NCI-H1694 (cell line): ENCODE measurements around the gene FGF7.
"Not testable (repeated sequence)": the region's sequence is repeated elsewhere in the genome, so short reads cannot be mapped to it uniquely, and the experiment has no call there.

ENCODE experiments used
- DNase-seq: peaks from one replicate; lab custom pipeline; 2025; lab: John Stamatoyannopoulos, UW

Gene FGF7, protein sequence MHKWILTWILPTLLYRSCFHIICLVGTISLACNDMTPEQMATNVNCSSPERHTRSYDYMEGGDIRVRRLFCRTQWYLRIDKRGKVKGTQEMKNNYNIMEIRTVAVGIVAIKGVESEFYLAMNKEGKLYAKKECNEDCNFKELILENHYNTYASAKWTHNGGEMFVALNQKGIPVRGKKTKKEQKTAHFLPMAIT

GRCh38 chr15:49423021-49423420 is at the start of gene FGF7:
FGF7 (plus strand) TSS chr15:49423242; CDS start chr15:49424298, 1,056 bp downstream.
- no peak for DNase-seq

GRCh38 chr15:49379996-49380395 is 43.0 kb upstream of the FGF7 start:
- DNase-seq, result no peak

- no peak for DNase-seq
Observed at GRCh38 chr15:49380912-49381311, 42.1 kb upstream of the FGF7 start.

- no peak for DNase-seq
Observed at GRCh38 chr15:49382394-49382793, 40.6 kb upstream of the FGF7 start.

DNA sequence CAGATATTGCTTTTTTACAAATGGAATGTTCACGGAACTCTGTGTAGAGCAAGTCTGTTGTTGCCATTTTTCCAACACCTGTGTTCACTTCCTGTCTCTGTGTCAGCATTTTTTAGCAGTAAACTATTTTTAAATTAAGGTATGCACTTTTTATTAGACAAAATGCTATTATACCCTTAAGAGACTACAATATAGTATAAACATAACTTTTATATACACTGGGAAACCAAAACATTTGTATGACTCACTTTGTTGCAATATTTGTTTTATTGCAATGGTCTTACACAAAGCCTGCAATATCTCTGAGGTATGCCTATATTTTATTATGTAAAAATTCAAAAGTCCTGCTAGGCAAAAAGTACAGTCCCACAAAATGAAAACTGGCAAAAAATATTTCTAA is 39.8 kb upstream of the FGF7 start:
- no peak for DNase-seq

DNA sequence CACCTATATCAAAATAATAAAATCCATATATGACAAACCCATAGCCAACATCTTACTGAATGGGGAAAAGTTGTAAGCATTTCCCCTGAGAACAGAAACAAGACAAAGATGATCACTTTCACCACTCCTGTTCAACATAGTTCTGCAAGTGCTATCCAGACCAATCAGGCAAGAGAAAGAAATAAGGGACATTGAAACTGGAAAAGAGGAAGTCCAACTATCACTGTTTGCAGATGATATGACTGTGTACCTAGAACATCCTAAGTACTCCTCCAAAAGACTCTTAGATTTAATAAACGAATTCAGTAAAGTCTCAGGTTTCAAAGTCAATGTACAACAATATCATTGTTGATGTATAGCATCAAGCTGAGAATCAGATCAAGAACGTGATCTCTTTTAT is 35.6 kb upstream of the FGF7 start:
- no peak for DNase-seq

DNA sequence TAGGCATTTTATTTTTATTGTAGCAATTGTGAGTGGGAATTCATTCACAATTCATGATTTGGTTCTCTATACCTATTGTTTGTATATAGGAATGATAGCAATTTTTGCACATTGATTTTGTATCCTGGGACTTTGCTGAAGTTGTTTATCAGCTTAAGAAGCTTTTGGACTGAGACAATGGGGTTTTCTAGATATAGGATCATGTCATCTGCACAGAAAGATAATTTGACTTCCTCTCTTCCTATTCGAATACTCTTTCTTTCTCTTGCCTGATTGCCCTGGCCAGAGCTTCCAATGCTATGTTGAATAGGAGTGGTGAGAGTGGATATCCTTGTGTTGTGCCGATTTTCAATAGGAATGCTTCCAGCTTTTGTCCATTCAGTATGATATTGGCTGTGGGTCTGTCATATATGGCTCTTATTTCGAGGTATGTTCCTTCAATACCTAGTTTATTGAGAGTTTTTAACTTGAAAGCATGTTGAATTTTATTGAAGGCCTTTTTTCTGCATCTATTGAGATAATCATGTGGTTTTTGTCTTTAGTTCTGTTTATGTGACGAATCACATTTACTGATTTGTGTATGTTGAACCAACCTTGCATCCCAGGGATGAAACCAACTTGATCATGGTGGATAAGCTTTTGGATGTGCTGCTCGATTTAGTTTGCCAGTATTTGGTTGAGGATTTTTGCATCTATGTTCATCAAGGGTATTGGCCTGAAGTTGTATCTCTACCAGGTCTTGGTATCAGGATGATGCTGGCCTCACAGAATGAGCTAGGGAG is 20.3 kb upstream of the FGF7 start:
- not testable (repeated sequence) for DNase-seq

DNA sequence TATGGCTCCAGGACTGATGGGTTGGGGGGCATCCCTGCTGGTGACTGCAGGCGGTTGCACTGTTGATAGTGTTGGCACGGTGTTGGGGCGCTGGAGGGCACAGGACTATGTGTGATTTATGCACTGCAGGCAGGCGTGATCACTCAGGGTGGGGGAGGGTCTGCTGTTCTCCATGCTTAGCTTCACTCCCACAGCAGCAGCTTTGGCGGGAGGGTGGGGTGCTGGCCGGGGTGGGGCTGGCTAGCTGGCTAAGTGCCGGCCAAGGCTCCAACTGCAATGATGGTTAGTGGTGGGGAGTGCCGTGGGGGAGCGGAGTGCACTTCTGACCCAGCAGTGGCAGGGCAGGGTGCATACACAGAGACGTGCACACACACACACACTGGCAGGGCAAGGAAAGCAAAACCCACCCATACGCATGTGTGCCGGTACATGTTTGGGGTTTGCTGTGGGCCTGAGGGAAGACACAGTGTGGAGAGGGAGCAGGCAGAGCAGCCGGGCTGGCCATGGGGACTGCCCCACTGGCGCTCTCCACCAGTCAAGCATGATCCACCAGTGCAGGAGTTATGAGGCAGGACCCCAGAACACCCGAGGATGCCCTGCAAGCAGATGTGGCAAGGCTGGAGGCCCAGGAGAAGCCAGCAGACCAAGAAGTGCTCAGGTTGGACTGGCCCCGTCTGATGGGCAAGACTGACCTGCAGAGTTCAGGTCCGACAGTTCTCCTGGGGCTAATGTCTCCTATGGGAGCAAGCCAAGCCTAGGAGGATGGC is 16.5 kb upstream of the FGF7 start:
- DNase-seq, result no peak

DNA sequence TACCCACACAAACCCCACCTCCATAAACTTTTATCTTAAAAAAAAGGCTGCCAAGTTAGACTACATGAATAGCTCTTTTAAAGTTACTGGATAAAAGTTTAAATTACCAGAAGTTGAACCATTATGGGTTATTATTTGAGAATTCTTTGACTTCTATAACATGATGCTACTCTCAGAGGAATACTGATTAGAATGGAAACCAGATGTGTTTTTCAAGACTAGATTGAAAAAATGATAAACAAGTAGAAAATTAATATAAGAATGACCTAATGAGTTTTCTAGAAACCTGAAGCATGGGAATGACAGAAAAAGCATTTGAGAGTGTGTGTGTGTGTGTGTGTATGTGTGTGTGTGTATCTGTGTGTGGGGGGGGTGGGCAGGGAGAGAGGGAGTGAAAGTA is 12.4 kb upstream of the FGF7 start:
- no peak for DNase-seq

DNA sequence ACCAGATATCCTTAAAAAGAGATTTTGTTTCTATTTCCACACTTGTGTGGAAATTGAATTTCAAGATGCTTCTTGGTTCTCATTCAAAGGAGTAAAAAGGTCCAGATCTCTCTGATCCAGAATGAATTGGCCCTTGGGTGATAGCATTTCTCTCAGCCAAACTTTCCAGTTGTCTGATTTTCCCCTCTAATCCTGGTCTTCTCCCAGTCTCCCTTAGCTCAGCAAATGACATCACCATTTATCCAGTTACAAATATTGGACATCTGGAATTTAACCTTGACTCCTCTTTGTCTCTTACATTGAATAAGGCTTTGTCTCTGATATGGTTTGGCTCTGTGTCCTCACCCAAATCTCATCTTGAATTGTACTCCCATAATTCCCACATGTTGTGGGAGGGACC is 10.2 kb upstream of the FGF7 start:
- DNase-seq, result no peak

DNA sequence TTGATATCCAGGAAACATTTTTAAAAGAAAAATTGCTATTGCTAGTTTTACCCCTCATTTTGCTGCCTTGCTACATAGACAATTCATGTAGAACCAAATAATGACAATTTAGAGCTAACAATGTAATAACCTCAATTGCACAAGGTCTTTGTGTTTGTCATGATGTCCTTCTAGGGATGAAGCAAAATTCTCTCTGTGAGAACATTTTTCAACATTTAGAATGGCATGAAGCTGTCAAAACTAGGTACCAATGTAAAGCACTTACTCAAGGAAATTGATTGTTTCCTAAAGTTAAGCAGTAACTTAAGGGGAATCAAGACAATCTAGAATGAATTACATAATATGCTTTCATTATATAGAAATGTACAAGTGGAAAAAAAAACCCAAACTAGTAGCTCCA is 7.9 kb upstream of the FGF7 start:
- DNase-seq, result no peak

DNA sequence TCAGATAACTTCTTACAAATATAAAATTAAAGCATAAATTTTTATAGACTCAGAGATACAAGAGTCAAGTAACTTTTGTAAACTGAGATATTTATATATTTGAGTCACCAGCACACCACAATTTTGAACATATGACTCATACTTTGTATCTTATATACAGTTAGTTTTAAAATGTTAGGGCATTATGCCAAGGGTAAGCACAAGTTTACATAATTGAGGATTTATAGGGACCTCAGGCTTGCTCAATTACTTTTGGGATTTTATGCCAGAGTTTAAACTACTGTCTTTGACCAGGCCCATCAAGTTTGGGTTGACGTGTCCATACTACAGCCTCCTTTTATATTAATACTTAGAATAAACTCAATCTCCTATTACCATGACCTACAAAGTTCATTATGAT is 7.4 kb upstream of the FGF7 start:
- DNase-seq, result no peak

DNA sequence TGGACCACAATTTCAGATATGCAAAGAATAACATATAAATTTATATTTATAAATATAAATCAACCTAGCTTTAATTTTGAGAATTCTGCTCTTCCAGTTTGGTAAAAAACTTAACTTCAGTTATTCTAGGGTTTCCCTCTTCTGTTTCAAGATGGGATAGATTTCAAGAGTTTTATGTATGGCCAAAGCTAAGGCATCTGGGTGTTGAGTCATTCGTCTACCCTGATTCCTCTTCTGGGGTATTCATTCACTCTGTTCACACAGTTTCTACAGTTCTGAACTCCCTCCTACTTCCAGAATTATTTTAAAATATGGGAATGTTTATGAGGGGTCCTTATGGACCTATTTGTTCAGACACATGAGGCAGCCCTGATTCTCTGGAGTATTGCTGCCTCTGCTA is 4.2 kb upstream of the FGF7 start:
- no peak for DNase-seq

DNA sequence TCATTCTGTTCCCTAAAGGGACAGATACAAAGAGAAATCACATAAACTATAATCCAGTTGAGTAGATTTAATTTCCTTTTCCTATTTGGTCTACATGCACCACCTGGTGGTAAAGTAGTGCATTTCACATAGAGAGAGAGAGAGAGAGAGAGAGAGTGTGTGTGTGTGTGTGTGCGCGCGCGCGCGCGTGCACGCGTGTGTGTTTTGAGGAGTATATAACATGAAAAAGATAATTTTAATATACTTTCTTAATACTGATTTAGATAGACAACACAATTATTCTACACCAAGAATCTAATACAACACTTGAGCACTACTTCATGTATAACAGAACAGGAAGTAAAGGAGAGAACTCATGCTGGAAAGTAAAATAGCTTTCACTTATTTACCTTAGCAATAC is 1.1 kb upstream of the FGF7 start:
- DNase-seq, result peak; percentile 0

DNA sequence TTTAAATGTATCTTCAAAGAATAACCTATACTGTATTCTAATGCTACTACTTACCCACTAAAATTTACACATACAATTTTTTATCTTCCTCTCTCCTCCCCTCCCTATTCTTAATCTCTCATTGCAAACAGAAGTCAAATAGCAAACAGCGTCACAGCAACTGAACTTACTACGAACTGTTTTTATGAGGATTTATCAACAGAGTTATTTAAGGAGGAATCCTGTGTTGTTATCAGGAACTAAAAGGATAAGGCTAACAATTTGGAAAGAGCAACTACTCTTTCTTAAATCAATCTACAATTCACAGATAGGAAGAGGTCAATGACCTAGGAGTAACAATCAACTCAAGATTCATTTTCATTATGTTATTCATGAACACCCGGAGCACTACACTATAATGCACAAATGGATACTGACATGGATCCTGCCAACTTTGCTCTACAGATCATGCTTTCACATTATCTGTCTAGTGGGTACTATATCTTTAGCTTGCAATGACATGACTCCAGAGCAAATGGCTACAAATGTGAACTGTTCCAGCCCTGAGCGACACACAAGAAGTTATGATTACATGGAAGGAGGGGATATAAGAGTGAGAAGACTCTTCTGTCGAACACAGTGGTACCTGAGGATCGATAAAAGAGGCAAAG is 984 bp downstream of the FGF7 start:
- no peak for DNase-seq

DNA sequence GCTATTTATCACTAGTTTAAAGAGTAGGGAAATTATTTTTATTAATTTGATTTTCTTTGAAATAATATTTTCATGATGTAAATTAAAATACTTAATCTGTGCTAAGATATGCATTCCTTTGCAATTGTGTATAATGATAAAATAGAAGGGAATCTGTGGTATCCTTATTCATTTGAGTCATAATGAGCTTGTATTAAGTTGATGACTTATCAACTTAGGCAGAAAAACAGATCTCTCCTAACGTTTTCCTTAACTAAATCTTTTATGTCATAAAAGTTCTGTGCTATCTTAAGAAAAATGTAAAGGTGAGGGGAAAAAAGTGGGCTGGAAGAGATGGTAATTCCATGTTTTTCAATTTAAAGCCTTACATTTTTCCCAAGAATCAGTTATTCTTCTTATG is 1.9 kb downstream of the FGF7 start:
- DNase-seq, result no peak

GRCh38 chr15:49427372-49427771 is 4.3 kb downstream of the FGF7 start:
- no peak for DNase-seq

DNA sequence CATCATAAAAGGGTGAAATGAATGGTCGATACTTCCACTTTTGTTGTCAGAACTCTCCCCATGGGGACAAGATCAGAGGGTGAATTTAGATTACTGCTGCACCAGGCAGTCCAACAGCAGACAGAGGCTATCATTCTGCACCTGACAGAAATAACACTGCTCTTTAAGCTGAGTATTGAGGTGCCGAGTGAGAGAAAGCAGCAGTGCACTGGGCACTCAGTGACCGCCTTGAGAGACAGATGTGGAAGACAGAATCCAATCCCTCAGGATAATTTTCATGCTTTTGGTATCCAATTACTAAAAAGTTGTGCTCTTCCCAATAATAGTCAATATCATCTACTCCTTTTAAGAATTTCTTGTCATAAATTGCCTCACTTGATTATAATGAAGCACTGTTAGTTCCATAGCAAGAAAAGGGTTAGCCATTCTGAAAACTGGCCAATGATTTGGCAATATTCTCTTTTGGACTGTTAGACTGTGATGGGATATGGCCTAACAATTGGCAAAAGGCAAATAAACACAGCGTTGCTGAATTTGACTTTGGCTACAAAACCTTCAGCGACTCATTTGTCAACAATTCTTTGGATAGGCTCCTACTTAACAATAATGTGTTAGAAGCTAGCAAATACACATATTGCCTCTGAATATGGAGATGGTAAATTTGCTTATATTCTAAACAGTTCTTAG is 5.5 kb downstream of the FGF7 start:
- no peak for DNase-seq

DNA sequence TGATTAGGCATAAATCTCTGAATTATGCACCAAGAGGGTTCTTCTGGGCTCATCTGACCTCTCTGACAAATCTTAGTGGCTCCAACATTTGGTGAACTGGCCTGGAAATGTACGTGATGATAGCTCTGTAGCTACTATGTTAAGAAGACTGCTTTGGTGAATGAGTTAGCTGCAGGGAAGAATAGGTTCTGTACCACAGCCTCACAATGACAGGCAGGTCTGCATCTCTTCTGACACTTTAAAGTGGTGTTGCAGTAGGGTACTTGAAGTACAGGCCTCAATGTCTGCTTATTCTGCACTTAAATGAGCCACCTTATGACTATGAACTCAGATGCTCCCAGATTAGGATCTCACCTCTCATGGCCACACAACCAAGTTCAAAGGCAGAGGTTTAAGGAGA is 7.0 kb downstream of the FGF7 start:
- no peak for DNase-seq

- DNase-seq, result no peak
Observed at GRCh38 chr15:49435174-49435573, 12.1 kb downstream of the FGF7 start.

- no peak for DNase-seq
Observed at GRCh38 chr15:49436751-49437150, 13.7 kb downstream of the FGF7 start.
